CD4-positive, alpha-beta T cell (primary cell): ENCODE data around the gene PTPRK. TPM values are rescaled to one million over a fixed set of nuclear protein-coding genes. Genes with fewer than 3 reads are reported as not detected.

ENCODE experiments used
- ATAC-seq: fragments of 200-7000 bp; cut with Tn5 transposase; one replicate; pipeline ENCODE4 v1.10.0; 2022; ENCODE audit warnings: mild to moderate bottlenecking; ENCODE audit not compliant: poor library complexity
- CTCF ChIA-PET: fragments of 350-600 bp; sonication (Branson Sonifier 250); formaldehyde crosslinking; loops from one replicate; lab custom pipeline; 2021; ENCODE audit warnings: antibody characterized with exemption, inconsistent platforms; lab: Charles Lee
- POLR2A ChIA-PET: fragments of 350-600 bp; sonication (Branson Sonifier 250); formaldehyde crosslinking; loops from one replicate; lab custom pipeline; 2021; ENCODE audit warnings: antibody characterized with exemption, inconsistent platforms; lab: Charles Lee
- DNase-seq, 14 experiments: peaks; one replicate each; pipeline ENCODE4 v3.0.0-alpha.2; 2013 to 2020; ENCODE audit warnings: mixed read lengths in 2 of 14
- H3K27ac ChIP-seq, 2 donors: one replicate each; pipeline versions ENCODE4 v1.5.1 to v1.7.0; 2013; ENCODE audit warnings: low read length in 2 of 2, low read depth in 1 of 2, mild to moderate bottlenecking in 1 of 2
- H3K27me3 ChIP-seq, 2 experiments: 1 replicate in 1 of 2; 2 replicates in 1 of 2; pipeline versions ENCODE4 v1.6.1 to v1.7.0; 2013; ENCODE audit warnings: low read length in 2 of 2, control low read depth in 1 of 2, mild to moderate bottlenecking in 1 of 2, moderate library complexity in 1 of 2; ENCODE audit not compliant: insufficient read depth in 2 of 2, control insufficient read depth in 1 of 2
- H3K36me3 ChIP-seq: one replicate; pipeline ENCODE4 v1.6.1; 2013; ENCODE audit warnings: low read length, control low read depth; ENCODE audit not compliant: insufficient read depth
- H3K4me1 ChIP-seq: one replicate; pipeline ENCODE4 v1.6.1; 2013; ENCODE audit warnings: low read length, control low read depth; ENCODE audit not compliant: insufficient read depth
- H3K4me3 ChIP-seq: one replicate; pipeline ENCODE4 v1.5.1; 2013; ENCODE audit warnings: mild to moderate bottlenecking, low read length, moderate library complexity
- H3K9me3 ChIP-seq, 2 experiments: 1 replicate in 1 of 2; 2 replicates in 1 of 2; pipeline versions ENCODE4 v1.6.1 to v1.7.0; 2013; ENCODE audit warnings: low read length in 2 of 2, mild to moderate bottlenecking in 2 of 2, control low read depth in 1 of 2, moderate library complexity in 1 of 2; ENCODE audit not compliant: control insufficient read depth in 1 of 2, insufficient read depth in 1 of 2
- H3K27ac Mint-ChIP-seq: one replicate; pipeline ENCODE4 v1.8.0; 2020; ENCODE audit warnings: mixed read lengths
- H3K27me3 Mint-ChIP-seq: one replicate; pipeline ENCODE4 v1.8.0; 2021; ENCODE audit warnings: mixed read lengths
- H3K36me3 Mint-ChIP-seq: one replicate; pipeline ENCODE4 v1.8.0; 2021; ENCODE audit warnings: low read depth, mixed read lengths
- H3K4me1 Mint-ChIP-seq: one replicate; pipeline ENCODE4 v1.8.0; 2021; ENCODE audit warnings: low read depth, mixed read lengths
- H3K4me3 Mint-ChIP-seq: one replicate; pipeline ENCODE4 v1.8.0; 2020; ENCODE audit warnings: mild to moderate bottlenecking, mixed read lengths
- H3K9me3 Mint-ChIP-seq: one replicate; pipeline ENCODE4 v1.8.0; 2020; ENCODE audit warnings: mixed read lengths
- intact Hi-C, 2 experiments: fragments of 100-400 bp; cut with DNase I in 1 of 2; cut with micrococcal nuclease in 1 of 2; formaldehyde crosslinking; loops; one replicate each; pipeline versions ENCODE4 v1.15.1 to v1.9.0; 2023 to 2025; cut with DNase I, micrococcal nuclease
- total RNA-seq, 174 experiments: library from RNA in 2 of 174; stranded (reverse) in 2 of 174; gene quantifications; one replicate each; pipeline ENCODE4 v1.2.3 and lab custom pipeline; 2021 to 2026
- TF ChIP-seq, protein P1 (sequence below): fragments of 200-600 bp; IDR thresholded peaks from one replicate; pipeline ENCODE4 v1.8.0; 2022; ENCODE audit warnings: antibody characterized with exemption, mild to moderate bottlenecking

PTPRK gene
- total RNA-seq, 2 experiments from 2014 or later, result 8.4 to 10.3 TPM

DNA sequence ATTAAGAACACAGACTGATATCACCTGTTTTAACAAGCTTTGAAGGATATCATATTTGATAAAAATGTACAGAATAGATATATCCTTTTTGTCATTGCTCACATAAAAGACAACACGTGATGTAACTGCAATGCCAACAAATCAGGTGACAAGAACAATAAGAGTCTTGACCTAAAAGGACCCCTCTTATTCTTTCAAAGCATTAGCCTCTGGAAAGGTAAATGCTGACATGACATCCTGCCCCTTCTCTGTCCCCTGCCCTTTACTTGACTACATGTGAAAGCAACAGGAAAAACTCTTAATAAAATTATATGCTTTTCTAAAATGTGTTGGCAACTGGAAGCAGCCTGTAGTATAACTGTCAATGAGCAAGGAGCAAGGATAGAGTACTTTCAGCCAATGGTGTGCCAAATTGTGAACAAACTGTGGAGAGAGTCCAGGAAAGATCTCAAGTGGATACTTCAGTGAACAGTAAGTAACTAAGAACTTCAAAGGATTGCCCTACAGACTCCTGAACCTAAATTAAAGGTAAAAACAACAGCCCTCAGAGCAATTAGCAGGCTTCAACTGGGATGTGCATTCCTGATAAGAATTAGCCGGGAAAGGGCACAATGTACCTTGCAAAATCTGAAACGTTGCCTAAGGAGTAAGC lies 16.3 kb downstream of the PTPRK start:
- TF ChIP-seq, protein P1, sequence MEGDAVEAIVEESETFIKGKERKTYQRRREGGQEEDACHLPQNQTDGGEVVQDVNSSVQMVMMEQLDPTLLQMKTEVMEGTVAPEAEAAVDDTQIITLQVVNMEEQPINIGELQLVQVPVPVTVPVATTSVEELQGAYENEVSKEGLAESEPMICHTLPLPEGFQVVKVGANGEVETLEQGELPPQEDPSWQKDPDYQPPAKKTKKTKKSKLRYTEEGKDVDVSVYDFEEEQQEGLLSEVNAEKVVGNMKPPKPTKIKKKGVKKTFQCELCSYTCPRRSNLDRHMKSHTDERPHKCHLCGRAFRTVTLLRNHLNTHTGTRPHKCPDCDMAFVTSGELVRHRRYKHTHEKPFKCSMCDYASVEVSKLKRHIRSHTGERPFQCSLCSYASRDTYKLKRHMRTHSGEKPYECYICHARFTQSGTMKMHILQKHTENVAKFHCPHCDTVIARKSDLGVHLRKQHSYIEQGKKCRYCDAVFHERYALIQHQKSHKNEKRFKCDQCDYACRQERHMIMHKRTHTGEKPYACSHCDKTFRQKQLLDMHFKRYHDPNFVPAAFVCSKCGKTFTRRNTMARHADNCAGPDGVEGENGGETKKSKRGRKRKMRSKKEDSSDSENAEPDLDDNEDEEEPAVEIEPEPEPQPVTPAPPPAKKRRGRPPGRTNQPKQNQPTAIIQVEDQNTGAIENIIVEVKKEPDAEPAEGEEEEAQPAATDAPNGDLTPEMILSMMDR, result no peak
- ATAC-seq (no peak), DNase-seq (no peak)
- H3K27me3 ChIP-seq, result no peaks in the 10 kb centered on the region
- no peak overlapping the region for H3K27ac ChIP-seq
- H3K36me3 ChIP-seq, result no peaks in the 10 kb centered on the region
- ChIA-PET CTCF (no interaction called here), POLR2A (no interaction called here)
- Mint-ChIP-seq H3K27ac (no peak overlapping the region), H3K9me3 (no peaks in the 10 kb centered on the region), H3K4me1 (no peaks in the 10 kb centered on the region), H3K36me3 (no peaks in the 10 kb centered on the region), H3K27me3 (peaks cover 3% of the 10 kb centered on the region), H3K4me3 (no peak overlapping the region)
- no peaks in the 10 kb centered on the region for H3K4me1 ChIP-seq
- intact Hi-C loops, result no loop called here
- peaks cover 0 to 3% of the 10 kb centered on the region in 2 experiments for H3K9me3 ChIP-seq
- H3K4me3 ChIP-seq, result no peak overlapping the region

DNA sequence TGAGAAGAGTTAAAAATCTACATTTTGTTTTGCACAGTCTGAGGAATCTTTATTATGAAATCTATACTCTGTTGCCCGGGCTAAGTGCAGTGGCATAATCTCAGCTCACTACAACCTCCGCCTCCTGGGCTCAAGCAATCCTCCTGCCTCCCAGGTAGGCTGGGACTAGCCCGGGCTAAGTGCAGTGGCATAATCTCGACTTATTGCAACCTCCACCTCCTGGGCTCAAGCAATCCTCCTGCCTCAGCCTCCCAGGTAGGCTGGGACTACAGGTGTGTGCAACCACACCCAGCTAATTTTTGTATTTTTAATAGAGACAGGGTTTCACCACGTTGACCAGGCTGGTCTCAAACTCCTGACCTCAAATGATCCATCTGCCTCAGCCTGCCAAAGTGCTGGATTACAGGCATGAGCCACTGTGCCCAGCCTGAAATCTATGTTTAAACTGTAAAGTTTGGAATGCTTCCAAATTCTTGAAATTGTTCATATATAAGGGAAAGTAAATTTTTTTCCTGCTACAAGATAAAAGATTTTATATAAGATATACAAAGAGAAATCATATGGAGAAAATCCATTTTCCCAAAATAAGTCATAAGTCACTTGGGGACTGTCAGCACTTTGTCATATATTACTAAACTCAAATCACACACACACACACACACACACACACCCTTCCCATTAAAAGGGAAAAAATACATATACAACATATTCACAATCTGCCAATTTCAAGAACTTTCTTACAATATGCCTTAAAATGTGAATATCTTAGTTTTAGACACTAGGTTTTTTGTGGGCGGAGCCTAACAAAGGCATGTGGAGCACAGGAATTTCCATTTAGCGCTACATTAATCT lies 19.4 kb downstream of the PTPRK start:
- Histone ChIP-seq H3K27ac (no peak overlapping the region), H3K27me3 (no peaks in the 10 kb centered on the region), H3K4me3 (no peak overlapping the region), H3K36me3 (no peaks in the 10 kb centered on the region), H3K4me1 (no peaks in the 10 kb centered on the region), H3K9me3 (peaks cover 0 to 3% of the 10 kb centered on the region in 2 experiments)
- ATAC-seq, result no peak
- Mint-ChIP-seq H3K36me3 (no peaks in the 10 kb centered on the region), H3K27ac (no peak overlapping the region), H3K4me1 (no peaks in the 10 kb centered on the region), H3K9me3 (no peaks in the 10 kb centered on the region), H3K4me3 (no peak overlapping the region), H3K27me3 (no peaks in the 10 kb centered on the region)
- TF ChIP-seq, protein P1, result no peak
- DNase-seq, result no peak
- ChIA-PET POLR2A (no interaction called here), CTCF (no interaction called here)
- intact Hi-C loops, result no loop called here

DNA sequence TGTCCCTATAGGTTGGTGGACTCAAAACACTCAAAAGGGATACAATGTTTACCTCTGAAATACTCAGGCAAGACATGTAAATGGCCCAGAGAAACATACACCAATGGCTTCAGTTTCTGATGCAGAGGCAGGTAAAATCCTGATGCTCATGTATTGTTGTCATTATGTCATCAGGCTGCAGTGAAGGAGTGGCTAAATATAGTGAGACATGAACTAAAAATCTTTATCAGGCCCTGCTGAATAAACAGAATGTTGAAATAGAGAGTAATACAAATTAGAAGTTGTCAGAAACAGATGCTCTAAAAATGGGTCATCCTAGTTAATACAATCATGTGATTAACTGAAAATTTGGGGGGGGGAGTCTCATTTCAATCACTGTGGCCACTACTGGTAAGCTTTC lies 20.4 kb downstream of the PTPRK start:
- no peak overlapping the region for H3K4me3 ChIP-seq
- H3K9me3 Mint-ChIP-seq, result no peaks in the 10 kb centered on the region
- no peak overlapping the region for H3K27ac ChIP-seq
- ATAC-seq (no peak), DNase-seq (no peak)
- no peaks in the 10 kb centered on the region for H3K4me1 ChIP-seq
- POLR2A ChIA-PET, result no interaction called here
- H3K36me3 Mint-ChIP-seq, result no peaks in the 10 kb centered on the region
- TF ChIP-seq, protein P1, result no peak
- no peaks in the 10 kb centered on the region for H3K27me3 Mint-ChIP-seq
- H3K9me3 ChIP-seq, result peaks cover 0 to 3% of the 10 kb centered on the region in 2 experiments
- H3K27ac Mint-ChIP-seq, result no peak overlapping the region
- CTCF ChIA-PET, result interaction anchor here (0.9 kb wide), 1 partner anchor 17 kb away, joined by 5 read pairs; no protein-coding TSS in a partner anchor
- H3K27me3 ChIP-seq, result no peaks in the 10 kb centered on the region
- intact Hi-C loops, result no loop called here
- no peaks in the 10 kb centered on the region for H3K4me1 Mint-ChIP-seq
- H3K4me3 Mint-ChIP-seq, result no peak overlapping the region
- no peaks in the 10 kb centered on the region for H3K36me3 ChIP-seq
